Measurements from ENCODE around the gene TRRAP.

TRRAP gene

GRCh38 chr7:99020413-99020715, 142.0 kb downstream of the TRRAP start:
- Histone ChIP-seq H3K79me1 (ENCODE audit: low read length) (no peaks in the 10 kb centered on the region), H3K14ac (ENCODE audit: low read length) (no peak overlapping the region), H3K79me2 (ENCODE audit: control insufficient read depth, insufficient read depth, low read length, poor library complexity) (no peaks in the 10 kb centered on the region), H2AK5ac (ENCODE audit: low read length) (no peak overlapping the region), H3K9ac (ENCODE audit: low read length) (no peak overlapping the region), H3K27me3 (ENCODE audit: insufficient read depth, low read length) (no peaks in the 10 kb centered on the region), H3K36me3 (ENCODE audit: control insufficient read depth in 1 of 2, insufficient read depth in 2 of 2, low read length in 2 of 2) (peaks cover 5 to 11% of the 10 kb centered on the region in 2 experiments), H3K23ac (ENCODE audit: low read length) (no peak overlapping the region), H3K4me2 (ENCODE audit: low read length) (no peak overlapping the region), H3K4me1 (ENCODE audit: control insufficient read depth in 1 of 2, insufficient read depth in 2 of 2, low read length in 2 of 2) (no peaks in the 10 kb centered on the region), H2BK120ac (ENCODE audit: insufficient read depth, low read length, poor library complexity) (no peak overlapping the region), H2BK12ac (ENCODE audit: low read length) (no peak overlapping the region), H2AFZ (ENCODE audit: insufficient read depth, low read length, poor library complexity) (no peak overlapping the region), H3K27ac (ENCODE audit: low read depth, low read length) (no peak overlapping the region), H4K12ac (ENCODE audit: low read depth, low read length) (no peak overlapping the region), H3K9me3 (ENCODE audit: insufficient read depth, low read depth, low read length) (no peaks in the 10 kb centered on the region), H3K18ac (ENCODE audit: low read length) (no peak overlapping the region), H3K4ac (ENCODE audit: low read depth, low read length) (no peak overlapping the region), H4K91ac (ENCODE audit: low read depth, low read length) (no peak overlapping the region), H4K8ac (ENCODE audit: low read depth, low read length) (no peak overlapping the region), H3K4me3 (ENCODE audit: low read depth, low read length) (no peak overlapping the region), H2BK5ac (ENCODE audit: low read depth, low read length, poor library complexity) (no peak overlapping the region)
- DNase-seq = no peak
- no CpG with 5 or more reads among the region's 3 CpGs for WGBS (ENCODE audit: extremely low coverage, insufficient coverage, insufficient read length)

- no peak overlapping the region for H3K14ac ChIP-seq (ENCODE audit: low read length)
- H3K4me1 ChIP-seq (ENCODE audit: control insufficient read depth in 1 of 2, insufficient read depth in 2 of 2, low read length in 2 of 2) = no peaks in the 10 kb centered on the region
- no CpG with 5 or more reads among the region's 3 CpGs for WGBS (ENCODE audit: extremely low coverage, insufficient coverage, insufficient read length)
- H2AK5ac ChIP-seq (ENCODE audit: low read length) = no peak overlapping the region
- no peak overlapping the region for H2BK12ac ChIP-seq (ENCODE audit: low read length)
- no peak overlapping the region for H4K8ac ChIP-seq (ENCODE audit: low read depth, low read length)
- H3K79me2 ChIP-seq (ENCODE audit: control insufficient read depth, insufficient read depth, low read length, poor library complexity) = no peaks in the 10 kb centered on the region
- no peaks in the 10 kb centered on the region for H3K79me1 ChIP-seq (ENCODE audit: low read length)
- H3K9ac ChIP-seq (ENCODE audit: low read length) = no peak overlapping the region
- H3K23ac ChIP-seq (ENCODE audit: low read length) = no peak overlapping the region
- no peak overlapping the region for H3K4me2 ChIP-seq (ENCODE audit: low read length)
- peaks cover 4 to 9% of the 10 kb centered on the region in 2 experiments for H3K36me3 ChIP-seq (ENCODE audit: control insufficient read depth in 1 of 2, insufficient read depth in 2 of 2, low read length in 2 of 2)
- H3K18ac ChIP-seq (ENCODE audit: low read length) = no peak overlapping the region
- H2AFZ ChIP-seq (ENCODE audit: insufficient read depth, low read length, poor library complexity) = no peak overlapping the region
- H4K91ac ChIP-seq (ENCODE audit: low read depth, low read length) = no peak overlapping the region
- no peak overlapping the region for H3K4me3 ChIP-seq (ENCODE audit: low read depth, low read length)
- H2BK5ac ChIP-seq (ENCODE audit: low read depth, low read length, poor library complexity) = no peak overlapping the region
- no peak overlapping the region for H4K12ac ChIP-seq (ENCODE audit: low read depth, low read length)
- H2BK120ac ChIP-seq (ENCODE audit: insufficient read depth, low read length, poor library complexity) = no peak overlapping the region
- no peak overlapping the region for H3K4ac ChIP-seq (ENCODE audit: low read depth, low read length)
- no peaks in the 10 kb centered on the region for H3K9me3 ChIP-seq (ENCODE audit: insufficient read depth, low read depth, low read length)
- H3K27ac ChIP-seq (ENCODE audit: low read depth, low read length) = no peak overlapping the region
- no peak for DNase-seq
- H3K27me3 ChIP-seq (ENCODE audit: insufficient read depth, low read length) = no peaks in the 10 kb centered on the region
These were observed 143.7 kb downstream of the TRRAP start for GRCh38 chr7:99021941-99022560.

DNA sequence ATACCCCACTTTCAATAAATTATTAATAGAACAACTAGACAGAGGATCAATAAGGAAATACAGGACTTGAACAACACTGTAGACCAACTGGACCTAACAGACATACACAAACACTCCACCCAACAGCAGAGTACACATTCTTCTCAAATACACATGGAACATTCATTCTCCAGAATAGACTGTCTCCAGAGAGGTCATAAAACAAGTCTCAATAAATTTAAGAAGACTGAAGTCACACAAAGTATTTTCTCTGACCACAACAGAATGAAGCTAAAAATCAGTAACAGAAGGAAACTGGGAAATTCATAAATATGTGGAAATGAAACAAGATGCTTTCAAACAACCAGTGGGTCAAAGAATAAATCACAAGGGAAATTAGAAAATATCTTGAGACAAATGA, 145.7 kb downstream of the TRRAP start:
- H2AK5ac ChIP-seq (ENCODE audit: low read length) = no peak overlapping the region
- H2AFZ ChIP-seq (ENCODE audit: insufficient read depth, low read length, poor library complexity) = no peak overlapping the region
- H3K79me1 ChIP-seq (ENCODE audit: low read length) = no peaks in the 10 kb centered on the region
- H2BK12ac ChIP-seq (ENCODE audit: low read length) = no peak overlapping the region
- no peak overlapping the region for H3K4ac ChIP-seq (ENCODE audit: low read depth, low read length)
- H3K9me3 ChIP-seq (ENCODE audit: insufficient read depth, low read depth, low read length) = no peaks in the 10 kb centered on the region
- H3K23ac ChIP-seq (ENCODE audit: low read length) = no peak overlapping the region
- H3K4me3 ChIP-seq (ENCODE audit: low read depth, low read length) = no peak overlapping the region
- H3K36me3 ChIP-seq (ENCODE audit: control insufficient read depth in 1 of 2, insufficient read depth in 2 of 2, low read length in 2 of 2) = peaks cover 18 to 24% of the 10 kb centered on the region in 2 experiments
- H3K9ac ChIP-seq (ENCODE audit: low read length) = no peak overlapping the region
- H4K12ac ChIP-seq (ENCODE audit: low read depth, low read length) = no peak overlapping the region
- H3K4me1 ChIP-seq (ENCODE audit: control insufficient read depth in 1 of 2, insufficient read depth in 2 of 2, low read length in 2 of 2) = no peaks in the 10 kb centered on the region
- H3K27me3 ChIP-seq (ENCODE audit: insufficient read depth, low read length) = no peaks in the 10 kb centered on the region
- H4K91ac ChIP-seq (ENCODE audit: low read depth, low read length) = no peak overlapping the region
- no peak overlapping the region for H3K18ac ChIP-seq (ENCODE audit: low read length)
- no peak overlapping the region for H3K27ac ChIP-seq (ENCODE audit: low read depth, low read length)
- no peaks in the 10 kb centered on the region for H3K79me2 ChIP-seq (ENCODE audit: control insufficient read depth, insufficient read depth, low read length, poor library complexity)
- H4K8ac ChIP-seq (ENCODE audit: low read depth, low read length) = no peak overlapping the region
- no peak for DNase-seq
- no peak overlapping the region for H2BK5ac ChIP-seq (ENCODE audit: low read depth, low read length, poor library complexity)
- no peak overlapping the region for H3K4me2 ChIP-seq (ENCODE audit: low read length)
- H3K14ac ChIP-seq (ENCODE audit: low read length) = no peak overlapping the region
- H2BK120ac ChIP-seq (ENCODE audit: insufficient read depth, low read length, poor library complexity) = no peak overlapping the region

GRCh38 chr7:99027241-99027640, 148.9 kb downstream of the TRRAP start:
- no peak overlapping the region for H2BK120ac ChIP-seq (ENCODE audit: insufficient read depth, low read length, poor library complexity)
- WGBS (ENCODE audit: extremely low coverage, insufficient coverage, insufficient read length) = no CpG with 5 or more reads among the region's 3 CpGs
- H2AFZ ChIP-seq (ENCODE audit: insufficient read depth, low read length, poor library complexity) = no peak overlapping the region
- H4K8ac ChIP-seq (ENCODE audit: low read depth, low read length) = no peak overlapping the region
- no peak overlapping the region for H2AK5ac ChIP-seq (ENCODE audit: low read length)
- H3K27me3 ChIP-seq (ENCODE audit: insufficient read depth, low read length) = no peaks in the 10 kb centered on the region
- H3K36me3 ChIP-seq (ENCODE audit: control insufficient read depth in 1 of 2, insufficient read depth in 2 of 2, low read length in 2 of 2) = peaks cover 32 to 43% of the 10 kb centered on the region in 2 experiments
- no peak overlapping the region for H3K18ac ChIP-seq (ENCODE audit: low read length)
- H3K4ac ChIP-seq (ENCODE audit: low read depth, low read length) = no peak overlapping the region
- H2BK12ac ChIP-seq (ENCODE audit: low read length) = no peak overlapping the region
- no peaks in the 10 kb centered on the region for H3K79me1 ChIP-seq (ENCODE audit: low read length)
- H4K91ac ChIP-seq (ENCODE audit: low read depth, low read length) = no peak overlapping the region
- no peak overlapping the region for H3K4me3 ChIP-seq (ENCODE audit: low read depth, low read length)
- no peak overlapping the region for H4K12ac ChIP-seq (ENCODE audit: low read depth, low read length)
- H3K9me3 ChIP-seq (ENCODE audit: insufficient read depth, low read depth, low read length) = no peaks in the 10 kb centered on the region
- no peak overlapping the region for H3K9ac ChIP-seq (ENCODE audit: low read length)
- no peaks in the 10 kb centered on the region for H3K79me2 ChIP-seq (ENCODE audit: control insufficient read depth, insufficient read depth, low read length, poor library complexity)
- H2BK5ac ChIP-seq (ENCODE audit: low read depth, low read length, poor library complexity) = no peak overlapping the region
- DNase-seq = no peak
- no peaks in the 10 kb centered on the region for H3K4me1 ChIP-seq (ENCODE audit: control insufficient read depth in 1 of 2, insufficient read depth in 2 of 2, low read length in 2 of 2)
- H3K27ac ChIP-seq (ENCODE audit: low read depth, low read length) = no peak overlapping the region
- no peak overlapping the region for H3K4me2 ChIP-seq (ENCODE audit: low read length)
- H3K14ac ChIP-seq (ENCODE audit: low read length) = no peak overlapping the region
- H3K23ac ChIP-seq (ENCODE audit: low read length) = no peak overlapping the region
